Endothelial cell of umbilical vein (primary cell): ENCODE results near the gene SUPV3L1. TPM values are rescaled to one million over a fixed set of nuclear protein-coding genes. Genes with fewer than 3 reads are reported as not detected.
"Not testable (repeated sequence)": the region's sequence is repeated elsewhere in the genome, so short reads cannot be mapped to it uniquely, and the experiment has no call there.

Source experiments
- BruUV-seq: library from RNA; stranded (reverse); fragments of 400-500 nt; replicated peaks from 2 replicates; lab custom pipeline; 2021; lab: Mats Ljungman, UMichigan
- CTCF ChIA-PET: fragments of 300-600, 350-600 bp; sonication (Branson Sonifier 250); formaldehyde crosslinking; loops from one replicate; lab custom pipeline; 2021; ENCODE audit warnings: antibody characterized with exemption, inconsistent platforms; lab: Charles Lee
- POLR2A ChIA-PET: fragments of 300-600, 350-600 bp; sonication (Branson Sonifier 250); formaldehyde crosslinking; loops from one replicate; lab custom pipeline; 2021; ENCODE audit warnings: antibody characterized with exemption, inconsistent platforms; lab: Charles Lee
- DNase-seq: peaks from one replicate; pipeline ENCODE4 v3.0.0-alpha.2; 2011; ENCODE audit warnings: low read depth, low spot score
- FAIRE-seq: peaks from 2 replicates; lab custom pipeline; 2011; peaks lifted over from hg19 to GRCh38; lab: Jason Lieb, UNC
- H2AFZ ChIP-seq: 2 replicates; pipeline ENCODE4 v1.6.0; 2012; ENCODE audit warnings: low read depth, low read length, control low read depth, inconsistent platforms
- H3K27ac ChIP-seq: 2 replicates; pipeline ENCODE4 v1.5.1; 2011; ENCODE audit warnings: low read depth, mild to moderate bottlenecking, control low read depth, low read length, moderate library complexity; ENCODE audit not compliant: insufficient read depth
- H3K27me3 ChIP-seq, 2 experiments: 2 replicates each; pipeline versions ENCODE4 v1.6.0 to v1.6.1; 2011; ENCODE audit warnings: low read length in 2 of 2, mixed read lengths in 1 of 2; ENCODE audit not compliant: control insufficient read depth in 2 of 2, insufficient read depth in 2 of 2
- H3K36me3 ChIP-seq, 2 experiments: 2 replicates in 1 of 2; 3 replicates in 1 of 2; pipeline ENCODE4 v1.5.1; 2011; ENCODE audit warnings: low read length in 2 of 2, mild to moderate bottlenecking in 1 of 2, moderate library complexity in 1 of 2; ENCODE audit not compliant: control insufficient read depth in 2 of 2, insufficient read depth in 2 of 2; ENCODE audit errors: extremely low read depth in 1 of 2
- H3K4me1 ChIP-seq: 3 replicates; pipeline ENCODE4 v1.5.1; 2011; ENCODE audit warnings: mild to moderate bottlenecking, low read length; ENCODE audit not compliant: control insufficient read depth, insufficient read depth; ENCODE audit errors: extremely low read depth
- H3K4me2 ChIP-seq: 2 replicates; pipeline ENCODE4 v1.6.1; 2011; ENCODE audit warnings: low read length, control low read depth, mixed read lengths; ENCODE audit not compliant: insufficient read depth
- H3K4me3 ChIP-seq, 3 experiments: fragments of 200-600 bp in 1 of 3; sonication (generic), shearing (Covaris generic) in 1 of 3; replicated peaks in 1 of 3; 2 replicates each; pipeline ENCODE4 v1.5.1; 2011 to 2016; ENCODE audit warnings: control low read depth in 3 of 3, low read length in 3 of 3, mild to moderate bottlenecking in 2 of 3, inconsistent platforms in 1 of 3, low read depth in 1 of 3, moderate library complexity in 1 of 3; ENCODE audit not compliant: insufficient read depth in 1 of 3
- H3K79me2 ChIP-seq: 2 replicates; pipeline ENCODE4 v1.6.0; 2012; ENCODE audit warnings: low read length, inconsistent platforms; ENCODE audit not compliant: control insufficient read depth, insufficient read depth
- H3K9ac ChIP-seq: replicated peaks from 2 replicates; pipeline ENCODE3; 2011; ENCODE audit warnings: low read length, control low read depth; ENCODE audit not compliant: insufficient read depth; ENCODE audit errors: extremely low read depth
- H3K9me1 ChIP-seq: replicated peaks from 3 replicates; pipeline ENCODE4 v1.6.0; 2011; ENCODE audit warnings: mild to moderate bottlenecking, low read length; ENCODE audit not compliant: control insufficient read depth, insufficient read depth; ENCODE audit errors: extremely low read depth
- H3K9me3 ChIP-seq: replicated peaks from 2 replicates; pipeline ENCODE4 v1.5.1; 2012; ENCODE audit warnings: low read length, inconsistent platforms; ENCODE audit not compliant: control insufficient read depth, insufficient read depth
- H4K20me1 ChIP-seq: replicated peaks from 2 replicates; pipeline ENCODE3; 2011; ENCODE audit warnings: mild to moderate bottlenecking, low read length; ENCODE audit not compliant: control insufficient read depth, insufficient read depth; ENCODE audit errors: extremely low read depth
- GATA2 ChIP-seq: IDR thresholded peaks from 2 replicates; pipeline ENCODE4 v1.7.0; 2011; ENCODE audit warnings: low read depth, mild to moderate bottlenecking, moderate library complexity, mixed read lengths, low read length; ENCODE audit not compliant: insufficient read length, insufficient read depth
- dilution Hi-C: fragments of 300-500 bp; cut with MboI; formaldehyde crosslinking; loops from one replicate; pipeline ENCODE4 v1.15.0; 2019; ENCODE audit warnings: low sequenced_read_pairs; ENCODE audit not compliant: extremely low pct_ligation_motif_present
- intact Hi-C: fragments of 100-400 bp; cut with micrococcal nuclease; formaldehyde crosslinking; loops from one replicate; pipeline ENCODE4 v1.10.0; 2022
- polyA plus RNA-seq, 4 experiments: library from polyadenylated mRNA; depleted of rRNA in 3 of 4; stranded (reverse) in 3 of 4; unstranded in 1 of 4; fragments of >200 nt; gene quantifications; 2 replicates each; pipeline versions ENCODE4 v1.2.1 to v1.2.3, GENCODE V29; 2011 to 2012; ENCODE audit warnings: missing spikeins in 1 of 4
- total RNA-seq: library from RNA; stranded (reverse); gene quantifications from 2 replicates; pipeline ENCODE4 v1.2.3, GENCODE V29; 2021
- TF ChIP-seq, protein P1 (sequence below): IDR thresholded peaks from 2 replicates; pipeline ENCODE4 v1.6.1; 2011; ENCODE audit not compliant: insufficient read depth, insufficient read length

SUPV3L1 gene
- total and polyA plus RNA-seq, 2 donors (not counting 3 experiments of a cell fraction or from before 2014, with no cell fraction given): 21.8 to 30.4 TPM

DNA sequence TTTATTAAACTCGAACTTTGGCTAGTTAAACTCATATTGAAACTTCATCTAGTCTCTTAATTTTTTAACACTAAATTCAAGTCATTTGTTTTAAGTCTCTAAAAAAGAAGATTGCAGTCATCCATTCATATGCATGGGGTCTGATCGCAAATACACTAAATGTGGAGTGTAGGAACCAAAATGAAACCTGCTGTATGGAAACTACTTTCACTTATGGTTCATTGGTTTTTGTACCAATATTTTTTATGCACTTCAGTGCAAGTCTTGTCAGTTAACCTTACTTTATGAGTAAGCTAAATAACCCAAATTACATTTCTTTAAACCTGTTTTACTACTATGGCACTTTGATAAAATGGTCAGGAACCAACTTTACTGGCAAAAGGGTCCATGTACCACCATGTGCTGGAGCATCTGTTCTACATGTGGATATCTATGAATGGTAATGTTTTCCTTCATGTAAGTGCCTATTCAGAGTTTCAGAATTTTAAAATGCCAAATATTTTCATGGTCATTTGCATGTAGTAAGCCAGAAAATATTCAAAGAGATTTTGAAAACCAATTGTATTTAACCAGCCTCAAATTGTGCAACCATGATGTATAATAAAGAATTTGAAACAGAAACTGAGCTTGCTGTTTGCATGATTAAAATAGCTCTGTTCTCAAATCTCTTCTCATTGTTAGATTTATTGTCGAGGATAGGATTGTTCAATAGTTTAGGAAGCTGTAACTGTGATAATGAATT is 7.6 kb upstream of the SUPV3L1 start:
- Histone ChIP-seq H3K27me3 (no peaks in the 10 kb centered on the region), H3K4me3 (no peak overlapping the region), H4K20me1 (no peaks in the 10 kb centered on the region), H3K27ac (no peak overlapping the region), H3K36me3 (peaks cover 6 to 9% of the 10 kb centered on the region in 2 experiments), H3K4me1 (no peaks in the 10 kb centered on the region), H3K4me2 (no peak overlapping the region), H3K9me1 (no peaks in the 10 kb centered on the region), H2AFZ (no peak overlapping the region), H3K79me2 (no peaks in the 10 kb centered on the region), H3K9ac (no peak overlapping the region), H3K9me3 (no peaks in the 10 kb centered on the region)
- dilution Hi-C loops (no loop called here), intact Hi-C loops (loop anchor here (2.0 kb wide), 1 partner anchor 178 kb away; no protein-coding TSS in a partner anchor)
- no peak for FAIRE-seq
- POLR2A ChIA-PET: no interaction called here
- CTCF ChIA-PET: interaction anchor here (1.5 to 1.7 kb wide), 3 partner anchors 9 to 168 kb away, joined by 4 read pairs; no protein-coding TSS in a partner anchor
- TF ChIP-seq, protein P1, sequence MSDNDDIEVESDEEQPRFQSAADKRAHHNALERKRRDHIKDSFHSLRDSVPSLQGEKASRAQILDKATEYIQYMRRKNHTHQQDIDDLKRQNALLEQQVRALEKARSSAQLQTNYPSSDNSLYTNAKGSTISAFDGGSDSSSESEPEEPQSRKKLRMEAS: no peak
- TF ChIP-seq GATA2: no peak
- DNase-seq: no peak
- TSS peak; percentile 35 for BruUV-seq

DNA sequence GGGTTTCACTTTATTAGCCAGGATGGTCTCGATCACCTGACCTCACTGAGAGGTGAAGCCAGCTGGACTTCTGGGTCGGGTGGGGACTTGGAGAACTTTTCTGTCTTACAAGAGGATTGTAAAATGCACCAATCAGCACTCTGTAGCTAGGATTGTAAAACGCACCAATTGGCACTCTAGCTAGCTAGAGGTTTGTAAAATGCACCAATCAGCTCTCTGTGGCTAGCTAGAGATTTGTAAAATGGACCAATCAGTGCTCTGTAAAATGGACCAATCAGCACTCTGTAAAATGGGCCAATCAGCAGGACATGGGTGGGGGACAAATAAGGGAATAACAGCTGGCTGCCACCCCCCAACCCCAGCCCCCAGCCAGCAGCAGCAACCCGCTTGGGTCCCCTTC is 4.7 kb upstream of the SUPV3L1 start:
- H3K9ac ChIP-seq, H3K4me1 ChIP-seq, H3K4me2 ChIP-seq, H3K79me2 ChIP-seq, H3K9me1 ChIP-seq, dilution Hi-C loops, H2AFZ ChIP-seq, POLR2A ChIA-PET, intact Hi-C loops, H3K27ac ChIP-seq, H3K27me3 ChIP-seq, H3K36me3 ChIP-seq, BruUV-seq, H4K20me1 ChIP-seq, FAIRE-seq, DNase-seq, H3K9me3 ChIP-seq, H3K4me3 ChIP-seq: not testable (repeated sequence)
- CTCF ChIA-PET: interaction anchor here (1.0 to 2.2 kb wide), 2 partner anchors 170 to 207 kb away, joined by 3 to 8 read pairs; no protein-coding TSS in a partner anchor
